Pancreas (tissue), 10 donors: ENCODE results near the gene DCDC1. TPM values are rescaled to one million over a fixed set of nuclear protein-coding genes. Genes with fewer than 3 reads are reported as not detected.
A peak's percentile ranks its signal among the peaks of the same experiment; 100 is the strongest.

Source experiments
- ATAC-seq, 4 donors: fragments of 200-7000 bp; cut with Tn5 transposase; one replicate each; pipeline versions ENCODE4 v1.8.0 to v1.9.1; 2020; ENCODE audit warnings: mild to moderate bottlenecking in 4 of 4, moderate library complexity in 4 of 4
- DNase-seq, 6 donors: peaks; one replicate each; pipeline ENCODE4 v3.0.0-alpha.2; 2020
- FAIRE-seq: peaks from 2 replicates; lab custom pipeline; 2012; peaks lifted over from hg19 to GRCh38; lab: Jason Lieb, UNC
- H3K27ac ChIP-seq, 4 donors: fragments of 200-600 bp; sonication (generic); 1 replicate in 3 of 4; 2 replicates in 1 of 4; pipeline versions ENCODE4 v1.5.0 to v1.8.0; 2020
- H3K27me3 ChIP-seq, 4 donors: fragments of 200-600 bp; one replicate each; pipeline ENCODE4 v1.8.0; 2021
- H3K36me3 ChIP-seq, 3 donors: fragments of 200-600 bp; sonication (generic) in 1 of 3; one replicate each; pipeline versions ENCODE4 v1.5.0 to v1.8.0; 2020 to 2021
- H3K4me1 ChIP-seq, 3 donors: fragments of 200-600 bp; one replicate each; pipeline ENCODE4 v1.8.0; 2021
- H3K4me3 ChIP-seq, 4 donors: fragments of 200-600 bp; sonication (generic) in 2 of 4; one replicate each; pipeline versions ENCODE4 v1.5.0 to v1.8.0; 2020 to 2021
- H3K9me3 ChIP-seq, 4 donors: fragments of 200-600 bp; one replicate each; pipeline ENCODE4 v1.8.0; 2021
- CTCF ChIP-seq, 4 donors: fragments of 200-600 bp; sonication (generic) in 3 of 4; IDR thresholded peaks; one replicate each; pipeline versions ENCODE4 v1.5.0 to v1.8.0; 2021; ENCODE audit warnings: antibody characterized with exemption in 4 of 4
- WGBS, 2 donors: extraction: QIAGEN DNeasy Blood & Tissue Kit; methylation state at CpG; one replicate each; pipeline ENCODE4 v1.1.7; 2013; 5-methylcytosine and 5-hydroxymethylcytosine counted together
- intact Hi-C, 3 donors: fragments of 100-400 bp; cut with DNase I; formaldehyde crosslinking; loops; one replicate each; pipeline versions ENCODE4 v1.11.1 to v1.14.2; 2022
- polyA plus RNA-seq, 2 donors: library from polyadenylated mRNA; stranded (reverse); fragments of 200-250 nt; gene quantifications; one replicate each; pipeline ENCODE4 v1.2.3, GENCODE V29; 2013
- total RNA-seq, 6 donors: library from RNA; stranded (reverse); fragmentation: NEBNext Ultra II Directional in 4 of 6; extraction: Animal tissue kit (Norgen Biotek cat#: 25700) in 4 of 6; gene quantifications; one replicate each; pipeline versions ENCODE4 v1.2.1 to v1.2.4, GENCODE V29; 2021 to 2023
- donor health status: healthy with polysubstance abuse.
- donor health status: DM: no; HTN: no; CAD: no; lungs with moderate emphysema.
- donor health status: DM: no; HTN: no; CAD: no.
- donor health status: control.
- donor health status: control.
- donor health status: Bipolar disorder and iron deficiency.
- donor health status: DM: yes; HTN: yes; CAD: no.
- donor health status: DM: no; HTN: no; CAD: no.
- donor health status: DM: no; HTN: no; CAD: no.
- donor health status: DM: yes; HTN: yes; CAD: no.

Gene DCDC1
- total and polyA plus RNA-seq, 8 donors = 0.40 to 1.2 (median 0.68) TPM

DNA sequence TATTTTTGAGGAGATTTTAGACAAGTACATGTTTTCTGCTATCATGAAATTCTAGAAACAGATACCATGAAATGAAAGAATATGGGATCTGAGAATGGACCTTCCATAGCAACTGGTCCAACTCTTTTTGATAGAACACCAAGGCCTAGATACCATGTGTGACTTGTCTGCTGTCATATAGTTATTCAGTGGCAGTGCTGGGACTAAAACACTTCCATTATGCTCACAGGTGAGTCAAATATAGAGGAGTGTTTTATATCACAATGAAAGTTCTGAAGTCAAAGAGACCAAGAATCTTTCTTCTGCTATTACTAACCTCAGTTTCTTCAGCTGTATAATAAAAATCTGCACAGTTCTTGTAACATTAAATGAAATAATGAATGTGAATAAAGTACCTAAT, 276.9 kb downstream of the DCDC1 start:
- no peak for TF ChIP-seq CTCF (IDR thresholded peaks at IDR 0.05)
- FAIRE-seq (no peak), ATAC-seq (no peak), DNase-seq (no peak)
- no peak overlapping the region for H3K4me3 ChIP-seq
- intact Hi-C loops = no loop called here
- no peaks in the 10 kb centered on the region for H3K9me3 ChIP-seq
- no peaks in the 10 kb centered on the region for H3K36me3 ChIP-seq
- H3K27ac ChIP-seq = no peak overlapping the region
- no peaks in the 10 kb centered on the region for H3K27me3 ChIP-seq
- no peaks in the 10 kb centered on the region for H3K4me1 ChIP-seq

GRCh38 chr11:31089117-31089516, 280.4 kb downstream of the DCDC1 start:
- Histone ChIP-seq H3K27ac (no peak overlapping the region), H3K4me1 (no peaks in the 10 kb centered on the region), H3K36me3 (no peaks in the 10 kb centered on the region), H3K4me3 (no peak overlapping the region), H3K9me3 (no peaks in the 10 kb centered on the region), H3K27me3 (no peaks in the 10 kb centered on the region)
- DNase-seq (no peak), ATAC-seq (no peak), FAIRE-seq (no peak)
- 83 to 91% methylated on average over 2 of the region's 2 CpGs for WGBS, 2 donors
- intact Hi-C loops = no loop called here
- TF ChIP-seq CTCF (IDR thresholded peaks at IDR 0.05) = no peak

DNA sequence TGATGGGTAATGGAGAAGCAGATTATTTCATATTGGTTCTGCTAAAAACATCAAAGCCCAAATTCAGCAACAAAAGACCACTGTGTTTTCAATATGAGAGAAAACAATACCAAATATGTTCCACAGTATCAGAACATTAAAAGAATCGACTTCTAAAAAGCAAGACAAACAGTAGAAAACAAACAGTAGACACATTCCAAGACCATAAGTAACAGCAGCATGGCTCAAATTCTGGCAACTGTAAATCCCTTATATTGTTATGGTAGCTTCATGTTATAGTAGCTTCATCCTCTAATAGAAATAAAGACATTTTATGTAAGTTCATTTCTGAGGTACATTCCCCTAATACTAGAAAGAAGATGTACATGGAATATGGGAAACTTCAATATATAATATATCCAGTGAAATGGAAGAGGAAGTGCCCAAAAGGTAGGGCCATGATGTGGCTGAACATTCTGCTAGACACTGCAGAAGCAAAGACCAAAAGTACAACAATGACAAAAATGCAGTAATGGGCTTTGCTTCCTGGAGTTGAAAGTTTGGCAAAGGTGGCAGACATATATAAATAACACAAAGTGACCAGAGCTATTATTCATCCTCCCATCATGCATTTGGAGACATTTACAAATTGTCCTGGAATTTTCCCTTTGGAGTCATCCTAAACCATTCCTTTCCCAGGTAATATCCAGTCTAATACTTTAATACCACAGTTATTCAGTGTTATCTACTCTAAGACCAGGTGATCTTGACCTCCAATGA, 299.9 kb downstream of the DCDC1 start:
- 16 to 38% methylated on average over 1 of the region's 1 CpG for WGBS, 2 donors
- intact Hi-C loops = no loop called here
- no peaks in the 10 kb centered on the region for H3K9me3 ChIP-seq
- FAIRE-seq = no peak
- H3K27ac ChIP-seq = no peak overlapping the region
- no peak for TF ChIP-seq CTCF (IDR thresholded peaks at IDR 0.05)
- no peak for ATAC-seq
- H3K4me1 ChIP-seq = no peaks in the 10 kb centered on the region
- no peaks in the 10 kb centered on the region for H3K27me3 ChIP-seq
- H3K36me3 ChIP-seq = no peaks in the 10 kb centered on the region
- H3K4me3 ChIP-seq = no peak overlapping the region
- no peak for DNase-seq

- Histone ChIP-seq H3K9me3 (no peaks in the 10 kb centered on the region), H3K4me3 (no peak overlapping the region), H3K27me3 (no peaks in the 10 kb centered on the region), H3K36me3 (no peaks in the 10 kb centered on the region), H3K27ac (no peak overlapping the region), H3K4me1 (peaks cover 5 to 13% (median 9%) of the 10 kb centered on the region in 3 donors)
- FAIRE-seq (no peak), DNase-seq (peak in 1 of 6 donors; percentile 8), ATAC-seq (peak in 3 of 4 donors; percentile 43 to 57 (median 50))
- intact Hi-C loops = no loop called here
- 52 to 61% methylated on average over 2 of the region's 2 CpGs for WGBS, 2 donors
- no peak for TF ChIP-seq CTCF (IDR thresholded peaks at IDR 0.05)
Observed at GRCh38 chr11:31060880-31061279, 308.7 kb downstream of the DCDC1 start.

GRCh38 chr11:31059529-31059928, 310.0 kb downstream of the DCDC1 start:
- Histone ChIP-seq H3K27ac (no peak overlapping the region), H3K27me3 (no peaks in the 10 kb centered on the region), H3K36me3 (no peaks in the 10 kb centered on the region), H3K9me3 (no peaks in the 10 kb centered on the region), H3K4me3 (no peak overlapping the region), H3K4me1 (peaks cover 5 to 13% (median 9%) of the 10 kb centered on the region in 3 donors)
- intact Hi-C loops = no loop called here
- no peak for DNase-seq
- FAIRE-seq = no peak
- peak in 3 of 4 donors; percentile 25 to 45 (median 44) for ATAC-seq
- no peak for TF ChIP-seq CTCF (IDR thresholded peaks at IDR 0.05)
